Epithelial cell of esophagus (primary cell): Measurements from ENCODE around the gene KREMEN2.
"Not testable (repeated sequence)": the region's sequence is repeated elsewhere in the genome, so short reads cannot be mapped to it uniquely, and the experiment has no call there.

Source experiments
- DNase-seq: peaks from one replicate; pipeline ENCODE4 v3.0.0; 2010; ENCODE audit warnings: low read depth
- H3K4me3 ChIP-seq: 2 replicates; pipeline ENCODE4 v1.5.1; 2011; ENCODE audit warnings: mild to moderate bottlenecking, low read length, control low read depth
- TF ChIP-seq, protein P1 (sequence below): IDR thresholded peaks from 2 replicates; pipeline ENCODE4 v1.5.1; 2011; ENCODE audit warnings: low read depth, mild to moderate bottlenecking, low read length, control low read depth, inconsistent platforms; ENCODE audit not compliant: insufficient read depth; ENCODE audit errors: missing control alignments

The KREMEN2 gene

GRCh38 chr16:2925951-2926649, 38.0 kb upstream of the KREMEN2 start:
- no peak for DNase-seq
- TF ChIP-seq, protein P1, sequence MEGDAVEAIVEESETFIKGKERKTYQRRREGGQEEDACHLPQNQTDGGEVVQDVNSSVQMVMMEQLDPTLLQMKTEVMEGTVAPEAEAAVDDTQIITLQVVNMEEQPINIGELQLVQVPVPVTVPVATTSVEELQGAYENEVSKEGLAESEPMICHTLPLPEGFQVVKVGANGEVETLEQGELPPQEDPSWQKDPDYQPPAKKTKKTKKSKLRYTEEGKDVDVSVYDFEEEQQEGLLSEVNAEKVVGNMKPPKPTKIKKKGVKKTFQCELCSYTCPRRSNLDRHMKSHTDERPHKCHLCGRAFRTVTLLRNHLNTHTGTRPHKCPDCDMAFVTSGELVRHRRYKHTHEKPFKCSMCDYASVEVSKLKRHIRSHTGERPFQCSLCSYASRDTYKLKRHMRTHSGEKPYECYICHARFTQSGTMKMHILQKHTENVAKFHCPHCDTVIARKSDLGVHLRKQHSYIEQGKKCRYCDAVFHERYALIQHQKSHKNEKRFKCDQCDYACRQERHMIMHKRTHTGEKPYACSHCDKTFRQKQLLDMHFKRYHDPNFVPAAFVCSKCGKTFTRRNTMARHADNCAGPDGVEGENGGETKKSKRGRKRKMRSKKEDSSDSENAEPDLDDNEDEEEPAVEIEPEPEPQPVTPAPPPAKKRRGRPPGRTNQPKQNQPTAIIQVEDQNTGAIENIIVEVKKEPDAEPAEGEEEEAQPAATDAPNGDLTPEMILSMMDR, result no peak
- no peak overlapping the region for H3K4me3 ChIP-seq

GRCh38 chr16:2926650-2926999, 37.5 kb upstream of the KREMEN2 start:
- TF ChIP-seq, protein P1, result no peak
- H3K4me3 ChIP-seq, result no peak overlapping the region
- DNase-seq, result no peak

- H3K4me3 ChIP-seq, result no peak overlapping the region
- TF ChIP-seq, protein P1, result peak; percentile 92
- DNase-seq, result peak; percentile 90
Measured at GRCh38 chr16:2927010-2927646, 36.9 kb upstream of the KREMEN2 start.

GRCh38 chr16:2928151-2928550, 35.9 kb upstream of the KREMEN2 start:
- not testable (repeated sequence) for H3K4me3 ChIP-seq, DNase-seq

DNA sequence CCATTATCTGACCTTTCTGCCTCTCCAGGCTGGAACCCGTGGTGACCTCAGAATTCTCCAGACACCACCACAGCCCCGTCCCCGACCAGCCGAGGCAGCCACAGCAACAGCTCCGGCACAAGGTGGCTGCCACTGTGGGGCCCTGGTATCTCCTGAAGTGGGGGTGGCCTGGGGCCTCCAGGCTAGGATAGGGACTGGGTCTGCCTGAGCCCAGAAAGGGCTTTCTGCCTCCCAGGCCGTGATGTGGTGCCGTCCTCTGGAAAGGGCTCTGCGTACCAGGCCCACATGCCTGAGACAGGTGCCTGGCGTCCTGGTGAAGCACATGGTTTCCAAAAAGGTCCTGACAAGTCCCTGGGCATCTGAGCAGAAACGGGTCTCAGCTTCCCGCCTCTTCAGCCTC, 35.3 kb upstream of the KREMEN2 start:
- TF ChIP-seq, protein P1, result no peak
- DNase-seq, result no peak
- H3K4me3 ChIP-seq, result no peak overlapping the region

- H3K4me3 ChIP-seq, result no peak overlapping the region
- DNase-seq, result no peak
- TF ChIP-seq, protein P1, result no peak
Measured at GRCh38 chr16:2929693-2930092, 34.4 kb upstream of the KREMEN2 start.

DNA sequence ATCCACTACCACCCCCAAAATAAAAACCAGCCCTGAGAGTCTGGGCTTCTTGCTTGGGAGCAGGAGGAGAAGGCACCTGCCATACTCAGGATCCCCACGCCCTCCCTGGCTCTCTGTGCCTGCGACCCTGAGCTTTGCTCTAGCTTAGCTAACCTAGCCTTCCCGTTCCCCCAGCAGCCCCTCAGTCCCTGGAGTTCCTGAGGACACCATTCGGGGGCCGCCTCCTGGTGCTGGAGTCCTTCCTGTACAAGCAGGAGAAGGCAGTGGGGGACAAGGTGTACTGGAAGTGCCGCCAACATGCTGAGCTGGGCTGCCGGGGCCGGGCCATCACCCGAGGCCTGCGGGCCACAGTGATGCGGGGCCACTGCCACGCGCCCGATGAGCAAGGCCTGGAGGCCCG, 33.8 kb upstream of the KREMEN2 start:
- no peak for DNase-seq
- TF ChIP-seq, protein P1, result no peak
- H3K4me3 ChIP-seq, result no peak overlapping the region

DNA sequence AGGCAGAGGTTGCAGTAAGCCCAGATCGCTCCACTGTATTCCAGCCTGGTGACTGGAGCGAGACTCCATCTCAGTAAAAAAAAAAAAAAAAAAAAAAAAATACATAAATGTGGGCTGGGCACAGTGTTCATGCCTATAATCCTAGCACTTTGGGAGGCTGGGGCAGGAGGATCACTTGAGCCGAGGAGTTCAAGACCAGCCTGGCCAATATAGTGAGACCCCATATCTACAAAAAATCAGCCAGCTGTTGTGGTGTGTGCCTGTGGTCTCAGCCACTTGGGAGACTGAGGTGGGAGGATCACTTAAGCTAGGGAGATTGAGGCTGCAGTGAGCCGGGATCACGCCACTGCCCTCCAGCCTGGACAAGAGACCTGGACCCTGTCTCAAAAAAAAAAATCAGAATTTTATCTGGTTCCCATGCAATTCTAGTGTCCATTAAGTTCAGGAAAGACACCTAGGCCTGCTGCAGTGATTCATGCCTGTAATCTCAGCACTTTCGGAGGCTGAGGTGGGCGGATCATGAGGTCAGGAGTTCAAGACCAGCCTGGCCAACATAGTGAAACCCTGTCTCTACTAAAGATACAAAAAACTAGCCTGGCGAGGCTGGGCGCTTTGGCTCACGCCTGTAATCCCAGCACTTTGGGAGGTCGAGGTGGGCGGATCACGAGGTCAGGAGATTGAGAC, 32.7 kb upstream of the KREMEN2 start:
- H3K4me3 ChIP-seq, DNase-seq: not testable (repeated sequence)
